Vagina (tissue), 2 donors: ENCODE measurements around the gene ANKUB1.

ENCODE experiments used
- POLR2A ChIP-seq, 2 donors: fragments of 450-650 bp; IDR thresholded peaks; one replicate each; pipeline ENCODE4 v1.6.1; 2017; ENCODE audit warnings: antibody characterized with exemption in 2 of 2, mild to moderate bottlenecking in 2 of 2, moderate library complexity in 2 of 2
- TF ChIP-seq, protein P1 (sequence below), 3 experiments: fragments of 450-650 bp in 2 of 3; fragments of 200-600 bp in 1 of 3; sonication (generic) in 1 of 3; IDR thresholded peaks; one replicate each; pipeline ENCODE4 v1.5.1; 2017 to 2019; ENCODE audit warnings: antibody characterized with exemption in 3 of 3, mild to moderate bottlenecking in 2 of 3, moderate library complexity in 2 of 3

DNA sequence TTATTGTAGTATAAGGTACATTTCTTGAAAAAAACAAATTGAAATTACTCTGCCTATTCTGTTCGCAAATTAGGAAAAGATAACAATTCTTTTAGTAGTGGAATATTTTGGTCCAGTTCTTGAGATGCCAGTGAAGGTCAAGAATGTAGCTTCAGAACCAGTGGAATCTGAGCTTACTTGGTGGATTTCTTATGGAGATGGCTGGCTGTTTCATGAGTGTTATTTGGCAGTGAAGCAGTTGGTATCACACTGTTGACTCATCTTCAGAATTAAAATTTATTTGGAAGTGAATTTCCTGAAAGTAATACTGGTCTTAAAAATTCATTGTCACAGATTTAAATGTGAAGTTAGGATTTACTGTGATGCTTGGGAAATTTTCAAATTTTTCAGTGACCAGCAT, 39.7 kb upstream of the ANKUB1 start:
- TF ChIP-seq, protein P1, sequence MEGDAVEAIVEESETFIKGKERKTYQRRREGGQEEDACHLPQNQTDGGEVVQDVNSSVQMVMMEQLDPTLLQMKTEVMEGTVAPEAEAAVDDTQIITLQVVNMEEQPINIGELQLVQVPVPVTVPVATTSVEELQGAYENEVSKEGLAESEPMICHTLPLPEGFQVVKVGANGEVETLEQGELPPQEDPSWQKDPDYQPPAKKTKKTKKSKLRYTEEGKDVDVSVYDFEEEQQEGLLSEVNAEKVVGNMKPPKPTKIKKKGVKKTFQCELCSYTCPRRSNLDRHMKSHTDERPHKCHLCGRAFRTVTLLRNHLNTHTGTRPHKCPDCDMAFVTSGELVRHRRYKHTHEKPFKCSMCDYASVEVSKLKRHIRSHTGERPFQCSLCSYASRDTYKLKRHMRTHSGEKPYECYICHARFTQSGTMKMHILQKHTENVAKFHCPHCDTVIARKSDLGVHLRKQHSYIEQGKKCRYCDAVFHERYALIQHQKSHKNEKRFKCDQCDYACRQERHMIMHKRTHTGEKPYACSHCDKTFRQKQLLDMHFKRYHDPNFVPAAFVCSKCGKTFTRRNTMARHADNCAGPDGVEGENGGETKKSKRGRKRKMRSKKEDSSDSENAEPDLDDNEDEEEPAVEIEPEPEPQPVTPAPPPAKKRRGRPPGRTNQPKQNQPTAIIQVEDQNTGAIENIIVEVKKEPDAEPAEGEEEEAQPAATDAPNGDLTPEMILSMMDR (IDR thresholded peaks at IDR 0.05): no peak
- TF ChIP-seq POLR2A (IDR thresholded peaks at IDR 0.05): no peak
